ENCODE results near the gene DUSP12.

The DUSP12 gene, protein sequence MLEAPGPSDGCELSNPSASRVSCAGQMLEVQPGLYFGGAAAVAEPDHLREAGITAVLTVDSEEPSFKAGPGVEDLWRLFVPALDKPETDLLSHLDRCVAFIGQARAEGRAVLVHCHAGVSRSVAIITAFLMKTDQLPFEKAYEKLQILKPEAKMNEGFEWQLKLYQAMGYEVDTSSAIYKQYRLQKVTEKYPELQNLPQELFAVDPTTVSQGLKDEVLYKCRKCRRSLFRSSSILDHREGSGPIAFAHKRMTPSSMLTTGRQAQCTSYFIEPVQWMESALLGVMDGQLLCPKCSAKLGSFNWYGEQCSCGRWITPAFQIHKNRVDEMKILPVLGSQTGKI

DNA sequence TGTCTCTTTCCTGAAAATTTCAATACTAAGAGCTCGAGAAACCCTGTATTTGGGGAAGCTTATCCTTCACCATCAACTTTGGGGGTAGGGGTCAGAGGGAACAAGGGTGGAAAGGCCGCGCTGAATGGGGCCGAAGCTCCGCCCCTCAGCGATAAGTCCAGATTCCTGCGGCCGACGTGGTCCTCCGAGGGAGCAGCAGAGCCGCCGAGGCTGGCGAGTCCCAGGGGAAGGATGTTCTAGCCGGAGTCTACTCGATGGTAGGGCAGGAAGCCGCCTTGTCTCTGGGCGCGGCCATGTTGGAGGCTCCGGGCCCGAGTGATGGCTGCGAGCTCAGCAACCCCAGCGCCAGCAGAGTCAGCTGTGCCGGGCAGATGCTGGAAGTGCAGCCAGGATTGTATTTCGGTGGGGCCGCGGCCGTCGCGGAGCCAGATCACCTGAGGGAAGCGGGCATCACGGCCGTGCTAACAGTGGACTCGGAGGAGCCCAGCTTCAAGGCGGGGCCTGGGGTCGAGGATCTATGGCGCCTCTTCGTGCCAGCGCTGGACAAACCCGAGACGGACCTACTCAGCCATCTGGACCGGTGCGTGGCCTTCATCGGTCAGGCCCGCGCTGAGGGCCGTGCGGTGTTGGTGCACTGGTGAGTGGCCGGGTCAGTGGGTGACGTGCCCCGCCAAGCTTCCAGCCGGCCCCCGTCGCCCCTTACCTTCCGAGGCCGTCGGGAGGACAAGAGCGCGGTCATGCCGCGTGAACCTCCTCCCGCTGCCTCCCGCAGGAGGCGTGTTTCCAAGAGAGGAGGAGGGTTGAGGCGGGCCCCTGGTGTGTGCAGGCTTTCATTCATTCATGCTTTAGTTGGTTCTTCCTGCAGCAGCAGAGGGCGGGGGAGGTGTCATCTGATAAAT is at the start of gene DUSP12:
Gene DUSP12 (plus strand): TSS at position 278 of the 899 bp plus-strand sequence. CDS start 16 bp downstream, at position 294.
- H3K4me1 Mint-ChIP-seq: peaks cover 19% of the 10 kb centered on the region
- TF ChIP-seq, protein P1, sequence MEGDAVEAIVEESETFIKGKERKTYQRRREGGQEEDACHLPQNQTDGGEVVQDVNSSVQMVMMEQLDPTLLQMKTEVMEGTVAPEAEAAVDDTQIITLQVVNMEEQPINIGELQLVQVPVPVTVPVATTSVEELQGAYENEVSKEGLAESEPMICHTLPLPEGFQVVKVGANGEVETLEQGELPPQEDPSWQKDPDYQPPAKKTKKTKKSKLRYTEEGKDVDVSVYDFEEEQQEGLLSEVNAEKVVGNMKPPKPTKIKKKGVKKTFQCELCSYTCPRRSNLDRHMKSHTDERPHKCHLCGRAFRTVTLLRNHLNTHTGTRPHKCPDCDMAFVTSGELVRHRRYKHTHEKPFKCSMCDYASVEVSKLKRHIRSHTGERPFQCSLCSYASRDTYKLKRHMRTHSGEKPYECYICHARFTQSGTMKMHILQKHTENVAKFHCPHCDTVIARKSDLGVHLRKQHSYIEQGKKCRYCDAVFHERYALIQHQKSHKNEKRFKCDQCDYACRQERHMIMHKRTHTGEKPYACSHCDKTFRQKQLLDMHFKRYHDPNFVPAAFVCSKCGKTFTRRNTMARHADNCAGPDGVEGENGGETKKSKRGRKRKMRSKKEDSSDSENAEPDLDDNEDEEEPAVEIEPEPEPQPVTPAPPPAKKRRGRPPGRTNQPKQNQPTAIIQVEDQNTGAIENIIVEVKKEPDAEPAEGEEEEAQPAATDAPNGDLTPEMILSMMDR (IDR thresholded peaks at IDR 0.05; ENCODE audit: unreplicated experiment in 3 of 3): no peak
- peak within 1 kb of the TSS; percentile 99 to 100 (median 99) for H3K27ac Mint-ChIP-seq
- H3K4me3 Mint-ChIP-seq: peak within 1 kb of the TSS; percentile 100
- peaks cover 11% of the 10 kb centered on the region for H3K27me3 Mint-ChIP-seq (ENCODE audit: low read depth)
- peaks cover 32% of the 10 kb centered on the region for H3K36me3 Mint-ChIP-seq (ENCODE audit: low read depth)
- no peaks in the 10 kb centered on the region for H3K9me3 Mint-ChIP-seq

DNA sequence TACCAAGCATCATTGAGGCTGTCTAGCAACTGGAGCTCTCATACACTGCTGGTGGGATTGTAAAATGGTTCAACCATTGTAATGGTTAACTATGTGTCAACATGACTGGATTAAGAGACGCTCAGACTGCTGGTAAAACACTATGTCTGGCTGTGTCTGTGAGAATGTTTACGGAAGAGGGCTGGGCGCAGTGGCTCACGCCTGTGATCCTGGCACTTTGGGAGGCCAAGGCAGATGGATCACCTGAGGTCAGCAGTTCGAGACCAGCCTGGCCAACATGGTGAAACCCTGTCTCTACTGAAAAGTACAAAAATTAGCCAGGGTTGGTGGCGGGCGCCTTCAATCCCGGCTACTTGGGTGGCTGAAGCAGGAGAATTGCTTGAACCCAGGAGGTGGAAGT is 47.3 kb upstream of the DUSP12 start:
- H3K27me3 Mint-ChIP-seq (ENCODE audit: low read depth): peaks cover 19% of the 10 kb centered on the region
- H3K27ac Mint-ChIP-seq: peak overlapping the region in 1 of 3 experiments; percentile 74
- no peaks in the 10 kb centered on the region for H3K36me3 Mint-ChIP-seq (ENCODE audit: low read depth)
- peaks cover 2% of the 10 kb centered on the region for H3K9me3 Mint-ChIP-seq
- H3K4me3 Mint-ChIP-seq: no peak overlapping the region
- no peaks in the 10 kb centered on the region for H3K4me1 Mint-ChIP-seq
- TF ChIP-seq, protein P1 (IDR thresholded peaks at IDR 0.05; ENCODE audit: unreplicated experiment in 3 of 3): no peak

DNA sequence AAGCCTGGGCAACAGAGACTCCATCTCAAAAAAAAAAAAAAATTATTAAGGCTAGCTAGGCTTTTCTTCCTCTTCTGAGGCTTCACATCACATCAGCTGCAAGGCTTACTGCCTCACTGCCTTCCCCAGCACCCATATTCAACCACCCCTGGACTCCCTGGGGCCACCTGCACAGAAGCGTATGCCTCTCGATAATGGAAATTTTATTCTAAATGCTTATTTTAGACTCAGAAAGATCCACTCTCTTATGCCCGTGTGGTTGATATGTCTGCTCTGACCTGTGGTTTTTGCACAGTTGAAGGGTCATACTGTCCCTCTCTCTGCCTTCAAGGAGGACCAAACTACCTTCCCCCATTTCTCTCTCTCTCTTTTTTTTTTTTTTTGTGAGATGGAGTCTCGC is 44.0 kb upstream of the DUSP12 start:
- TF ChIP-seq, protein P1 (IDR thresholded peaks at IDR 0.05; ENCODE audit: unreplicated experiment in 3 of 3): no peak
- no peak overlapping the region for H3K27ac Mint-ChIP-seq

DNA sequence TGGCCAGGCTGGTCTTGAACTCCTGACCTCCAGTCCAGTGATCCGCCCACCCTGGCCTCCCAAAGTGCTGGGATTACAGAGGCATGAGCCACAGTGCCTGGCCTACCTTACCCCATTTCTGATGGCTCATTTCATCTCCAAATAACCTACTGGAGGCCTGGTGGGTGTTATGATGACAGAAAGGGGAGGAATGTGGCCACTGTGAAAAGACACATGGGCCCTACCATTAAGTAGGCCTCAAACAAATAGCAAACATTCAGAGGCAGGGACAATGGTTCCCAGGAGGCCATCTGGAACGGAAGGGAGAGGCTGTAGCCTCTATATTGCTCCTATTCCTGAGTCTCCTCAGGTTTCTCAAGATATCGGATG is 43.5 kb upstream of the DUSP12 start:
- Mint-ChIP-seq H3K27me3 (ENCODE audit: low read depth) (peaks cover 20% of the 10 kb centered on the region), H3K27ac (no peak overlapping the region), H3K36me3 (ENCODE audit: low read depth) (no peaks in the 10 kb centered on the region), H3K9me3 (no peaks in the 10 kb centered on the region), H3K4me1 (no peaks in the 10 kb centered on the region), H3K4me3 (no peak overlapping the region)
- TF ChIP-seq, protein P1 (IDR thresholded peaks at IDR 0.05; ENCODE audit: unreplicated experiment in 3 of 3): no peak

More for the DNA sequence above, 44.0 kb upstream of the DUSP12 start:
- Mint-ChIP-seq H3K36me3 (ENCODE audit: low read depth) (no peaks in the 10 kb centered on the region), H3K9me3 (no peaks in the 10 kb centered on the region), H3K4me1 (no peaks in the 10 kb centered on the region), H3K4me3 (no peak overlapping the region), H3K27me3 (ENCODE audit: low read depth) (peaks cover 19% of the 10 kb centered on the region)

DNA sequence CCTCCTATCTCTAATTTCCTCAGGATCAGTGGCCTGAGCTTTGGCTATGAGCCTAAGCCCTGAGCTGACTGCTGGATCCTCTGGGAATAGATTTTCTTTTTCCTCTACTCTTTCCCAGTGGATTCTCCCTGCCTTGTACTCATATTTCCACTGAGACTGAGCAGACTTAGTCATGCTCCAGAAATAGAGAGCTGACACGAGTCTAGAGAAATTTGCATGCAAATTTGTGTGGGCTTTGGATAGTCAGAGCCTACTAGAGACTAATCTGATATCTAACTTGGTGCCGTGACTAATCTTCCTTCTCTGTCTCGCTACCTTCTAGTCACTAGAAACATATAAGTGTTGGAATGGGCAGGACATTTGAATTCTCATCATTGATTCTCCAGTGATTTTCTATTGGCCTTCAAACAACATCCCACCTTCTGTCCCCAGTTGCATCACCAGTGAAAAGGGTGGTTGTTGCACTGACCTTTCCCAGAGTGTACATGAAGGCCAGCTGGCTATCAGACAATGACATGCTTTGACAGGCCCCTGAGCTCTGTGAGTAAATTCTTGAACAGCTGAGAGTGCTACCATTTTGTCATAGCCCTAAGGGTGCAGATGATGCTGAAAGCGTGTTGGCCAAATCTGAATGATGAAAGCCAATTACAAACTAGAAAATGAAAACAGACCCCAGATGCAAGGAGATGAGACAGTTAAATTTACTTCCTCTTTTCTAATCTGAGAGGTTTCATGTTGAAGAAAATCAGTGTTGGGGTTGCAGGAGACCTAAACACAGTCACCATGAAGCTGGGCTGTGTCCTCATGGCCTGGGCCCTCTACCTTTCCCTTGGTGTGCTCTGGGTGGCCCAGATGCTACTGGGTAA is 42.9 kb upstream of the DUSP12 start, which contains the start of gene FCRLA:
Gene FCRLA (plus strand): TSS at position 748 of the 866 bp plus-strand sequence. CDS start 36 bp downstream, at position 784.
- Mint-ChIP-seq H3K36me3 (ENCODE audit: low read depth) (no peaks in the 10 kb centered on the region), H3K9me3 (no peaks in the 10 kb centered on the region), H3K27me3 (ENCODE audit: low read depth) (peaks cover 16% of the 10 kb centered on the region), H3K4me1 (no peaks in the 10 kb centered on the region), H3K4me3 (no peak within 1 kb of the TSS), H3K27ac (no peak within 1 kb of the TSS)
- TF ChIP-seq, protein P1 (IDR thresholded peaks at IDR 0.05; ENCODE audit: unreplicated experiment in 3 of 3): no peak

All from nephron (organoid).